Small intestine (tissue), 7 donors: ENCODE measurements around the gene ACOT11. TPM values are rescaled to one million over a fixed set of nuclear protein-coding genes. Genes with fewer than 3 reads are reported as not detected.

Experiments
- DNase-seq, 2 donors: peaks; one replicate each; pipeline versions ENCODE4 v3.0.0 to v3.0.0-alpha.2; 2013
- FAIRE-seq: peaks from 2 replicates; lab custom pipeline; 2012; peaks lifted over from hg19 to GRCh38; lab: Jason Lieb, UNC
- H3K27ac ChIP-seq, 3 donors: one replicate each; pipeline ENCODE4 v1.5.1; 2013; ENCODE audit warnings: low read length in 2 of 3, mild to moderate bottlenecking in 2 of 3, control low read depth in 1 of 3, inconsistent platforms in 1 of 3, low read depth in 1 of 3, moderate library complexity in 1 of 3
- H3K27me3 ChIP-seq, 3 donors: one replicate each; pipeline ENCODE4 v1.6.1; 2013; ENCODE audit warnings: low read length in 3 of 3, inconsistent platforms in 1 of 3; ENCODE audit not compliant: control insufficient read depth in 3 of 3, insufficient read depth in 3 of 3
- H3K36me3 ChIP-seq, 3 donors: one replicate each; pipeline ENCODE4 v1.6.1; 2013; ENCODE audit warnings: low read length in 3 of 3, inconsistent platforms in 1 of 3, low read depth in 1 of 3, mild to moderate bottlenecking in 1 of 3, moderate library complexity in 1 of 3; ENCODE audit not compliant: control insufficient read depth in 3 of 3, insufficient read depth in 2 of 3
- H3K4me1 ChIP-seq, 3 donors: one replicate each; pipeline ENCODE4 v1.6.1; 2013; ENCODE audit warnings: low read length in 2 of 3, inconsistent platforms in 1 of 3, low read depth in 1 of 3, mild to moderate bottlenecking in 1 of 3, moderate library complexity in 1 of 3; ENCODE audit not compliant: control insufficient read depth in 3 of 3, insufficient read depth in 2 of 3
- H3K4me3 ChIP-seq, 3 donors: one replicate each; pipeline ENCODE4 v1.5.1; 2013; ENCODE audit warnings: low read length in 3 of 3, control low read depth in 1 of 3, inconsistent platforms in 1 of 3, low read depth in 1 of 3, mild to moderate bottlenecking in 1 of 3, moderate library complexity in 1 of 3
- H3K9me3 ChIP-seq, 2 donors: one replicate each; pipeline ENCODE4 v1.6.1; 2013; ENCODE audit warnings: low read depth in 1 of 2, low read length in 1 of 2; ENCODE audit not compliant: control insufficient read depth in 2 of 2, insufficient read depth in 1 of 2
- WGBS, 3 donors: extraction: QIAGEN DNeasy Blood & Tissue Kit; methylation state at CpG; one replicate each; pipeline ENCODE4 v1.1.7; 2013; 5-methylcytosine and 5-hydroxymethylcytosine counted together
- polyA plus RNA-seq, 4 donors: library from polyadenylated mRNA; stranded (reverse) in 3 of 4; unstranded in 1 of 4; fragments of 200-250 nt in 3 of 4; fragments of 120-200 nt in 1 of 4; gene quantifications; one replicate each; pipeline versions ENCODE4 v1.2.1 to v1.2.3, GENCODE V29; 2013
- donor health status: healthy with polysubstance abuse.
- donor health status: control.
- donor health status: control.
- donor health status: Bipolar disorder and iron deficiency.
- donor health status: healthy.

ACOT11 gene
- polyA plus RNA-seq, 4 donors: 30.4 to 101 (median 46.4) TPM

GRCh38 chr1:54542120-54542961 lies 5.7 kb upstream of the ACOT11 start:
- H3K27me3 ChIP-seq: no peaks in the 10 kb centered on the region
- H3K4me1 ChIP-seq: peaks cover 0 to 26% (median 3%) of the 10 kb centered on the region in 3 donors
- WGBS, 3 donors: 1 to 3% (median 2%) methylated on average over 45 to 61 of the region's 61 CpGs
- H3K36me3 ChIP-seq: peaks cover 0 to 2% (median 0%) of the 10 kb centered on the region in 3 donors
- peak; percentile 89 to 93 for DNase-seq
- H3K27ac ChIP-seq: peak overlapping the region; percentile 67 to 90 (median 89)
- no peaks in the 10 kb centered on the region for H3K9me3 ChIP-seq
- FAIRE-seq: no peak
- H3K4me3 ChIP-seq: peak overlapping the region; percentile 52 to 79 (median 56)

- WGBS, 3 donors: 32 to 50% (median 47%) methylated on average over 8 to 12 of the region's 12 CpGs
- Histone ChIP-seq H3K4me1 (peaks cover 0 to 32% (median 3%) of the 10 kb centered on the region in 3 donors), H3K36me3 (peaks cover 0 to 2% (median 0%) of the 10 kb centered on the region in 3 donors), H3K9me3 (no peaks in the 10 kb centered on the region), H3K4me3 (peak overlapping the region; percentile 52 to 79 (median 56)), H3K27me3 (no peaks in the 10 kb centered on the region), H3K27ac (peak overlapping the region; percentile 67 to 90 (median 89))
- FAIRE-seq (no peak), DNase-seq (no peak)
Measured at GRCh38 chr1:54542962-54543539, 5.0 kb upstream of the ACOT11 start.

GRCh38 chr1:54543729-54544496 lies 4.1 kb upstream of the ACOT11 start:
- Histone ChIP-seq H3K4me1 (peaks cover 0 to 31% (median 3%) of the 10 kb centered on the region in 3 donors), H3K36me3 (peaks cover 0 to 2% (median 0%) of the 10 kb centered on the region in 3 donors), H3K4me3 (no peak overlapping the region), H3K9me3 (no peaks in the 10 kb centered on the region), H3K27ac (no peak overlapping the region), H3K27me3 (no peaks in the 10 kb centered on the region)
- FAIRE-seq (no peak), DNase-seq (no peak)
- WGBS, 3 donors: 81 to 85% (median 85%) methylated on average over 11 to 13 of the region's 13 CpGs

GRCh38 chr1:54545916-54546635 lies 2.0 kb upstream of the ACOT11 start:
- no peaks in the 10 kb centered on the region for H3K27me3 ChIP-seq
- WGBS, 3 donors: 88 to 92% (median 88%) methylated on average over 11 of the region's 11 CpGs
- FAIRE-seq (no peak), DNase-seq (no peak)
- H3K4me3 ChIP-seq: no peak overlapping the region
- H3K9me3 ChIP-seq: no peaks in the 10 kb centered on the region
- peaks cover 0 to 2% (median 0%) of the 10 kb centered on the region in 3 donors for H3K36me3 ChIP-seq
- peaks cover 0 to 38% (median 3%) of the 10 kb centered on the region in 3 donors for H3K4me1 ChIP-seq
- no peak overlapping the region for H3K27ac ChIP-seq

GRCh38 chr1:54546651-54547401 lies 1.2 kb upstream of the ACOT11 start:
- Histone ChIP-seq H3K4me3 (no peak overlapping the region), H3K36me3 (peaks cover 0 to 3% (median 0%) of the 10 kb centered on the region in 3 donors), H3K4me1 (peaks cover 0 to 35% (median under 1%) of the 10 kb centered on the region in 3 donors), H3K27me3 (no peaks in the 10 kb centered on the region), H3K27ac (no peak overlapping the region), H3K9me3 (no peaks in the 10 kb centered on the region)
- FAIRE-seq: no peak
- DNase-seq: no peak
- WGBS, 3 donors: 81 to 89% (median 82%) methylated on average over 10 of the region's 10 CpGs

GRCh38 chr1:54548389-54549044 lies 489 bp downstream of the ACOT11 start:
- Histone ChIP-seq H3K27ac (peak overlapping the region in 1 of 3 donors; percentile 63), H3K36me3 (peaks cover 0 to 10% (median 0%) of the 10 kb centered on the region in 3 donors), H3K27me3 (no peaks in the 10 kb centered on the region), H3K4me1 (peaks cover 0 to 24% (median 0%) of the 10 kb centered on the region in 3 donors), H3K4me3 (peak overlapping the region in 1 of 3 donors; percentile 3), H3K9me3 (no peaks in the 10 kb centered on the region)
- 60 to 70% (median 66%) methylated on average over 13 of the region's 13 CpGs for WGBS, 3 donors
- FAIRE-seq (no peak), DNase-seq (no peak)
